Measurements from ENCODE around the gene RAB40B. TPM values are rescaled to one million over a fixed set of nuclear protein-coding genes. Genes with fewer than 3 reads are reported as not detected.
A peak's percentile ranks its signal among the peaks of the same experiment; 100 is the strongest.
"Not testable (repeated sequence)": the region's sequence is repeated elsewhere in the genome, so short reads cannot be mapped to it uniquely, and the experiment has no call there.

Gene RAB40B
- 14.6 TPM for total RNA-seq (ENCODE audit: unreplicated experiment)
- long read RNA-seq, transcript RAB40B-206 (6 exons, 3,859 nt): major isoform, 15 of 20 reads
- long read RNA-seq, partial matches to known transcripts: 0 of 20 reads
- long read RNA-seq, other reads (novel, unspliced or antisense): 4 of 20 reads

- TF ChIP-seq CTCF (IDR thresholded peaks at IDR 0.05; ENCODE audit: partially characterized antibody, unreplicated experiment): no peak
- Mint-ChIP-seq H3K27me3 (ENCODE audit: unreplicated experiment) (peaks cover 11% of the 10 kb centered on the region), H3K27ac (ENCODE audit: unreplicated experiment) (peak within 1 kb of the TSS; percentile 59), H3K36me3 (ENCODE audit: unreplicated experiment) (peaks cover 12% of the 10 kb centered on the region), H3K4me1 (ENCODE audit: low read depth, unreplicated experiment) (no peaks in the 10 kb centered on the region), H3K9me3 (ENCODE audit: unreplicated experiment) (peaks cover 13% of the 10 kb centered on the region), H3K4me3 (ENCODE audit: unreplicated experiment) (peak within 1 kb of the TSS; percentile 96)
- DNase-seq: peak; percentile 99
These were observed at the start of gene RAB40B for GRCh38 chr17:82698065-82698973. Gene RAB40B (minus strand): TSS chr17:82698698. CDS start chr17:82698596, 102 bp downstream.

GRCh38 chr17:82745524-82745923 is 47.0 kb upstream of the RAB40B start:
- Mint-ChIP-seq H3K9me3 (ENCODE audit: unreplicated experiment) (peaks cover 16% of the 10 kb centered on the region), H3K27ac (ENCODE audit: unreplicated experiment) (no peak overlapping the region), H3K36me3 (ENCODE audit: unreplicated experiment) (peaks cover 28% of the 10 kb centered on the region), H3K27me3 (ENCODE audit: unreplicated experiment) (peaks cover 6% of the 10 kb centered on the region), H3K4me3 (ENCODE audit: unreplicated experiment) (no peak overlapping the region), H3K4me1 (ENCODE audit: low read depth, unreplicated experiment) (no peaks in the 10 kb centered on the region)
- DNase-seq: no peak
- TF ChIP-seq CTCF (IDR thresholded peaks at IDR 0.05; ENCODE audit: partially characterized antibody, unreplicated experiment): no peak

- not testable (repeated sequence) for H3K4me3 Mint-ChIP-seq (ENCODE audit: unreplicated experiment); H3K4me1 Mint-ChIP-seq (ENCODE audit: low read depth, unreplicated experiment); DNase-seq; H3K27me3 Mint-ChIP-seq (ENCODE audit: unreplicated experiment)
- Mint-ChIP-seq H3K36me3 (ENCODE audit: unreplicated experiment) (peaks cover 36% of the 10 kb centered on the region), H3K9me3 (ENCODE audit: unreplicated experiment) (peaks cover 14% of the 10 kb centered on the region), H3K27ac (ENCODE audit: unreplicated experiment) (peak overlapping the region; percentile 43)
These were observed 46.2 kb upstream of the RAB40B start for GRCh38 chr17:82744736-82745135.

GRCh38 chr17:82743344-82744219 is 45.1 kb upstream of the RAB40B start:
- no peak overlapping the region for H3K27ac Mint-ChIP-seq (ENCODE audit: unreplicated experiment)
- peaks cover 13% of the 10 kb centered on the region for H3K9me3 Mint-ChIP-seq (ENCODE audit: unreplicated experiment)
- peaks cover 37% of the 10 kb centered on the region for H3K36me3 Mint-ChIP-seq (ENCODE audit: unreplicated experiment)
- H3K4me1 Mint-ChIP-seq (ENCODE audit: low read depth, unreplicated experiment): no peaks in the 10 kb centered on the region
- no peaks in the 10 kb centered on the region for H3K27me3 Mint-ChIP-seq (ENCODE audit: unreplicated experiment)
- no peak overlapping the region for H3K4me3 Mint-ChIP-seq (ENCODE audit: unreplicated experiment)
- TF ChIP-seq CTCF (IDR thresholded peaks at IDR 0.05; ENCODE audit: partially characterized antibody, unreplicated experiment): no peak
- no peak for DNase-seq

All from glutamatergic neuron (in vitro differentiated cells).